Naive thymus-derived CD4-positive, alpha-beta T cell (primary cell): ENCODE data around the gene PARP15. TPM values are rescaled to one million over a fixed set of nuclear protein-coding genes. Genes with fewer than 3 reads are reported as not detected.

Experiments used
- ATAC-seq: fragments of 150-1000 bp; cut with Tn5 transposase; 2 replicates; pipeline ENCODE4 v1.10.0; 2021; ENCODE audit warnings: mild to moderate bottlenecking, moderate library complexity
- CTCF ChIA-PET: fragments of 350-600 bp; sonication (Branson Sonifier 250); formaldehyde crosslinking; loops from one replicate; lab custom pipeline; 2021; ENCODE audit warnings: antibody characterized with exemption; lab: Charles Lee
- POLR2A ChIA-PET: fragments of 350-600 bp; sonication (Branson Sonifier 250); formaldehyde crosslinking; loops from one replicate; lab custom pipeline; 2021; ENCODE audit warnings: antibody characterized with exemption, inconsistent platforms; lab: Charles Lee
- DNase-seq, 9 donors: peaks; one replicate each; pipeline versions ENCODE4 v3.0.0 to v3.0.0-alpha.2; 2020 to 2022; ENCODE audit warnings: mixed read lengths in 1 of 9
- H3K27ac ChIP-seq: one replicate; pipeline ENCODE4 v1.7.0; 2013; ENCODE audit warnings: mild to moderate bottlenecking, low read depth, low read length, moderate library complexity
- H3K27me3 ChIP-seq, 2 donors: one replicate each; pipeline ENCODE4 v1.7.0; 2013; ENCODE audit warnings: low read length in 2 of 2, mild to moderate bottlenecking in 2 of 2, moderate library complexity in 2 of 2; ENCODE audit not compliant: control insufficient read depth in 2 of 2, insufficient read depth in 2 of 2
- H3K36me3 ChIP-seq, 3 experiments: 1 replicate in 2 of 3; 2 replicates in 1 of 3; pipeline ENCODE4 v1.7.0; 2013; ENCODE audit warnings: low read length in 3 of 3, mild to moderate bottlenecking in 3 of 3, moderate library complexity in 1 of 3; ENCODE audit not compliant: insufficient read depth in 3 of 3, control insufficient read depth in 2 of 3
- H3K4me1 ChIP-seq, 2 donors: one replicate each; pipeline ENCODE4 v1.7.0; 2013; ENCODE audit warnings: low read length in 2 of 2, mild to moderate bottlenecking in 2 of 2, moderate library complexity in 1 of 2; ENCODE audit not compliant: control insufficient read depth in 2 of 2, insufficient read depth in 2 of 2
- H3K4me3 ChIP-seq: 2 replicates; pipeline ENCODE4 v1.7.0; 2013; ENCODE audit warnings: mild to moderate bottlenecking, low read length
- H3K9me3 ChIP-seq, 3 experiments: 1 replicate in 2 of 3; 2 replicates in 1 of 3; pipeline ENCODE4 v1.7.0; 2013; ENCODE audit warnings: low read length in 3 of 3; ENCODE audit not compliant: control insufficient read depth in 2 of 3
- H3K27ac Mint-ChIP-seq, 9 donors: one replicate each; pipeline ENCODE4 v1.8.0; 2020 to 2022; ENCODE audit warnings: mixed read lengths in 9 of 9, mild to moderate bottlenecking in 8 of 9, moderate library complexity in 5 of 9, inconsistent platforms in 2 of 9
- H3K27me3 Mint-ChIP-seq, 5 donors: one replicate each; pipeline ENCODE4 v1.8.0; 2021 to 2022; ENCODE audit warnings: mixed read lengths in 5 of 5, mild to moderate bottlenecking in 1 of 5
- H3K36me3 Mint-ChIP-seq, 5 donors: one replicate each; pipeline ENCODE4 v1.8.0; 2020 to 2022; ENCODE audit warnings: mixed read lengths in 5 of 5, mild to moderate bottlenecking in 3 of 5, inconsistent platforms in 1 of 5
- H3K4me1 Mint-ChIP-seq, 7 donors: one replicate each; pipeline ENCODE4 v1.8.0; 2020 to 2022; ENCODE audit warnings: mixed read lengths in 7 of 7, mild to moderate bottlenecking in 3 of 7, inconsistent platforms in 1 of 7
- H3K4me3 Mint-ChIP-seq, 10 donors: one replicate each; pipeline ENCODE4 v1.8.0; 2020 to 2022; ENCODE audit warnings: mild to moderate bottlenecking in 10 of 10, mixed read lengths in 10 of 10, moderate library complexity in 6 of 10, inconsistent platforms in 2 of 10
- H3K9me3 Mint-ChIP-seq, 11 donors: one replicate each; pipeline ENCODE4 v1.8.0; 2020 to 2022; ENCODE audit warnings: mixed read lengths in 11 of 11, mild to moderate bottlenecking in 4 of 11, inconsistent platforms in 1 of 11, moderate library complexity in 1 of 11
- intact Hi-C, 2 donors: fragments of 100-400 bp; cut with micrococcal nuclease; formaldehyde crosslinking; loops; one replicate each; pipeline ENCODE4 v1.15.1; 2023
- polyA plus RNA-seq, 2 donors: library from polyadenylated mRNA; unstranded; fragments of 300-500 nt; fragmentation: Illumina TruSeq; gene quantifications; one replicate each; pipeline ENCODE4 v1.2.3, GENCODE V29; 2021
- total RNA-seq, 6 experiments: library from RNA in 5 of 6; stranded (reverse) in 5 of 6; gene quantifications; 1 replicate in 5 of 6; 2 replicates in 1 of 6; pipeline ENCODE4 v1.2.3 and lab custom pipeline; 2021 to 2026

PARP15 gene
- total and polyA plus RNA-seq, 7 experiments from 2014 or later: 3.2 to 71.0 (median 46.7) TPM

DNA sequence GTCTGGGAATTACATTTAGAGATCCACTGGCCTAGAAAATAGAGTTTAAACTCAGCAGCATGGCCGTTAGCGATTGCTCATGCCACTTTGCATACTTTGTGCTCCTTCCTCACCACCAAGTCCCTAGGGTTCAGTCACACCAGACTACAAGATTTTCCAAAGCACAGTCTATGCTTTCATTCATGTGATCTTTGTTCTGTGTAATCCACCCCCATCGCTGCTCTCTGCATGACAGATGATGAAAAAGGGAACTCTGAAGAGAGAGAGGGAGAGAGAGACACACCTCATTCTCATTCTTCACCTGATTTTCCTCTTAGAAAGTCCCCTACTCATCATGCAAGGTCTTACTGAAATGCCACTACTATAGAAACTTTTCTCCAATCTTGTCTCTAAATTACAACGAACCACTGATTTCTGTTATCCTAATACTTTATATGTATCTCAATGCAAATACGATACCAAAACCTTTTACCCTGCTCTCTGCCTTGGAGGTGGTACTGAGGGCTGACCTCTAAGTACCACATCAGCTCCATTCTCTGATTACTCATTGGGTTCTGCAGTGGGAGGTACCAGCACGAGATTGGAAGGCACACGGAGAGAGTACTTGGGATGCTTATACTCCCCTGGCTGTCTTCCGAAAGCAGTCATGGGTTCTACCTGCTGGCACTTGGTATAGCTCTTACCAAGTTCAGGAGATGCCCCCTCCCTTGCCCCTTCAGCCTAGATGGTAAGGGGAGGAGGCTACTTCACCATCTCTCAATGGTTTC lies 1.1 kb upstream of the PARP15 start:
- peaks cover 3 to 40% (median 16%) of the 10 kb centered on the region in 5 donors for H3K36me3 Mint-ChIP-seq
- peaks cover 30 to 76% (median 63%) of the 10 kb centered on the region in 7 donors for H3K4me1 Mint-ChIP-seq
- H3K36me3 ChIP-seq: peaks cover 0 to 12% (median 0%) of the 10 kb centered on the region in 3 experiments
- peak overlapping the region; percentile 20 to 99 (median 90) for H3K27ac Mint-ChIP-seq
- H3K4me1 ChIP-seq: peaks cover 8 to 23% of the 10 kb centered on the region in 2 donors
- H3K27ac ChIP-seq: no peak overlapping the region
- ChIA-PET CTCF (interaction anchor here (0.6 to 0.7 kb wide), 2 partner anchors 12 to 62 kb away, joined by 3 read pairs; partner anchors contain the start of genes DTX3L, KPNA1 and PARP9), POLR2A (interaction anchor here (1.3 to 4.5 kb wide), 3 partner anchors 11 to 103 kb away, joined by 3 to 57 read pairs (median 29); partner anchors contain the start of genes DTX3L, PARP14 and PARP9)
- no peak overlapping the region for H3K4me3 ChIP-seq
- H3K4me3 Mint-ChIP-seq: peak overlapping the region; percentile 4 to 98 (median 24)
- H3K9me3 Mint-ChIP-seq: peaks cover 1 to 6% (median 3%) of the 10 kb centered on the region in 11 donors
- intact Hi-C loops: loop anchor here in 1 of 2 donors (1.0 to 2.0 kb wide), 2 partner anchors 12 to 18 kb away; partner anchors contain the start of genes DTX3L and PARP9
- no peaks in the 10 kb centered on the region for H3K27me3 ChIP-seq
- no peaks in the 10 kb centered on the region for H3K9me3 ChIP-seq
- H3K27me3 Mint-ChIP-seq: no peaks in the 10 kb centered on the region
- ATAC-seq: peak; percentile 62
- peak in 1 of 9 donors; percentile 37 for DNase-seq

DNA sequence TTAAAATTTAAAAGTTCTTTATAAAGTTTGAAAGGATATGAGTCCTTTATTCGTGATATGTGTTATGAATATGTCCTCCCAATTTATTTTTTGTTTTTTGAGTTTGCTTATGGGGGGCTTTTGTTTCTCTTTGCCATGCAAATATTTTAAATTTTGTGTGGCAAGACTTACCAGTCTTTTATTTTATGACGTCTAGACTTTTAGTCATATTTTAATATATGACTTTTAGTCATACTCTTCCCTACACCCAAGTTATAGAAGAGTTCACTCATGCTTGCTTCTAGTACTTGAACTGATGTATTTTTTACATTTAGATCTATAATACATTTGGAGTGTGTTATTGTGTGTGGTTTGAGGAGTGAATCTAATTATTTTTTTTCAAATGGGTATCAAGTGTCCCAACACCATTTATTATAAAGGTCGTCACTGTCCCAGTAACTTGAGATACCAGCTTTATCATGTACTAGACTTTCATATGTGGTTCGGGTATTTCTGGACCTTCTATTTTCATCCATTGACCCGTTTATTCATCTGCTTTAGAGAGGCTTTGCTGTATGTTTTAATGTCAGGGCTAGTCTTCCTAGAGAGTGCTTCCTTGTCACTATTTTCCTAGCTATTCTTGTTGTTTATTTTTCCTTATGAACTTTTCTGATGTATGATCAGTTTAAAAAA lies 755 bp downstream of the PARP15 start:
- H3K27ac Mint-ChIP-seq: peak overlapping the region; percentile 89 to 99 (median 98)
- DNase-seq (no peak), ATAC-seq (no peak)
- H3K4me1 Mint-ChIP-seq: peaks cover 27 to 71% (median 53%) of the 10 kb centered on the region in 7 donors
- intact Hi-C loops: loop anchor here in 1 of 2 donors (2.0 kb wide), 1 partner anchor 17 kb away; no protein-coding TSS in a partner anchor
- ChIA-PET POLR2A (interaction anchor here (0.5 to 4.5 kb wide), 11 partner anchors 9 to 218 kb away, joined by 3 to 57 read pairs (median 6); partner anchors contain the start of genes DTX3L, PARP14 and PARP9), CTCF (interaction anchor here (0.9 to 2.0 kb wide), 4 partner anchors 12 to 101 kb away, joined by 3 to 7 read pairs (median 4); no protein-coding TSS in a partner anchor)
- peaks cover 16 to 46% (median 25%) of the 10 kb centered on the region in 5 donors for H3K36me3 Mint-ChIP-seq
- peak overlapping the region; percentile 74 for H3K4me3 ChIP-seq
- H3K36me3 ChIP-seq: peaks cover 0 to 4% (median 0%) of the 10 kb centered on the region in 3 experiments
- peak overlapping the region; percentile 69 for H3K27ac ChIP-seq
- peak overlapping the region; percentile 83 to 100 (median 99) for H3K4me3 Mint-ChIP-seq
- H3K9me3 Mint-ChIP-seq: peaks cover 6 to 23% (median 17%) of the 10 kb centered on the region in 11 donors
- H3K4me1 ChIP-seq: peaks cover 8 to 18% of the 10 kb centered on the region in 2 donors
- no peaks in the 10 kb centered on the region for H3K27me3 Mint-ChIP-seq
- peaks cover 0 to 12% (median 11%) of the 10 kb centered on the region in 3 experiments for H3K9me3 ChIP-seq
- no peaks in the 10 kb centered on the region for H3K27me3 ChIP-seq

GRCh38 chr3:122580470-122580869 lies 3.0 kb downstream of the PARP15 start:
- CTCF ChIA-PET: interaction anchor here (1.0 kb wide), 1 partner anchor 99 kb away, joined by 3 read pairs; no protein-coding TSS in a partner anchor
- H3K4me1 Mint-ChIP-seq: peaks cover 28 to 58% (median 45%) of the 10 kb centered on the region in 7 donors

GRCh38 chr3:122581622-122582021 lies 4.2 kb downstream of the PARP15 start:
- peaks cover 0 to 4% (median 0%) of the 10 kb centered on the region in 3 experiments for H3K36me3 ChIP-seq
- H3K9me3 ChIP-seq: peaks cover 0 to 16% (median 11%) of the 10 kb centered on the region in 3 experiments
- no peak for DNase-seq
- Mint-ChIP-seq H3K9me3 (peaks cover 6 to 40% (median 25%) of the 10 kb centered on the region in 11 donors), H3K36me3 (peaks cover 16 to 64% (median 43%) of the 10 kb centered on the region in 5 donors), H3K27ac (peak overlapping the region in 3 of 9 donors; percentile 1 to 53 (median 14)), H3K4me1 (peaks cover 22 to 58% (median 39%) of the 10 kb centered on the region in 7 donors), H3K4me3 (no peak overlapping the region), H3K27me3 (no peaks in the 10 kb centered on the region)
- intact Hi-C loops: no loop called here
- H3K4me1 ChIP-seq: peaks cover 5 to 10% of the 10 kb centered on the region in 2 donors
- ChIA-PET POLR2A (interaction anchor here (0.8 kb wide), 1 partner anchor 55 kb away, joined by 3 read pairs; no protein-coding TSS in a partner anchor), CTCF (interaction anchor here (0.6 to 0.8 kb wide), 2 partner anchors 32 to 99 kb away, joined by 3 to 6 read pairs; no protein-coding TSS in a partner anchor)
- no peak overlapping the region for H3K27ac ChIP-seq
- H3K4me3 ChIP-seq: no peak overlapping the region
- no peaks in the 10 kb centered on the region for H3K27me3 ChIP-seq
- no peak for ATAC-seq

More at GRCh38 chr3:122580470-122580869, 3.0 kb downstream of the PARP15 start:
- POLR2A ChIA-PET: no interaction called here
- Histone ChIP-seq H3K27me3 (no peaks in the 10 kb centered on the region), H3K27ac (no peak overlapping the region), H3K4me3 (no peak overlapping the region), H3K4me1 (peaks cover 8 to 15% of the 10 kb centered on the region in 2 donors), H3K9me3 (peaks cover 0 to 16% (median 11%) of the 10 kb centered on the region in 3 experiments), H3K36me3 (peaks cover 0 to 4% (median 0%) of the 10 kb centered on the region in 3 experiments)
- ATAC-seq: no peak
- intact Hi-C loops: no loop called here
- H3K27ac Mint-ChIP-seq: no peak overlapping the region
- H3K27me3 Mint-ChIP-seq: no peaks in the 10 kb centered on the region
- peak overlapping the region in 1 of 10 donors; percentile 29 for H3K4me3 Mint-ChIP-seq
- H3K9me3 Mint-ChIP-seq: peaks cover 6 to 40% (median 25%) of the 10 kb centered on the region in 11 donors
- DNase-seq: no peak
- peaks cover 16 to 58% (median 40%) of the 10 kb centered on the region in 5 donors for H3K36me3 Mint-ChIP-seq

GRCh38 chr3:122582390-122582789 lies 4.9 kb downstream of the PARP15 start:
- Histone ChIP-seq H3K36me3 (peaks cover 0 to 4% (median 0%) of the 10 kb centered on the region in 3 experiments), H3K4me1 (peaks cover 0 to 3% of the 10 kb centered on the region in 2 donors), H3K27me3 (no peaks in the 10 kb centered on the region), H3K27ac (no peak overlapping the region), H3K4me3 (no peak overlapping the region), H3K9me3 (peaks cover 0 to 16% (median 11%) of the 10 kb centered on the region in 3 experiments)
- intact Hi-C loops: no loop called here
- ChIA-PET CTCF (interaction anchor here (0.6 to 0.8 kb wide), 2 partner anchors 99 to 175 kb away, joined by 3 read pairs; no protein-coding TSS in a partner anchor), POLR2A (interaction anchor here (0.8 to 1.0 kb wide), 3 partner anchors 8 to 55 kb away, joined by 3 to 8 read pairs (median 5); no protein-coding TSS in a partner anchor)
- ATAC-seq (no peak), DNase-seq (no peak)
- peak overlapping the region in 1 of 9 donors; percentile 53 for H3K27ac Mint-ChIP-seq
- peaks cover 6 to 40% (median 25%) of the 10 kb centered on the region in 11 donors for H3K9me3 Mint-ChIP-seq
- H3K4me3 Mint-ChIP-seq: peak overlapping the region in 1 of 10 donors; percentile 18
- peaks cover 22 to 56% (median 37%) of the 10 kb centered on the region in 7 donors for H3K4me1 Mint-ChIP-seq
- no peaks in the 10 kb centered on the region for H3K27me3 Mint-ChIP-seq
- peaks cover 16 to 68% (median 47%) of the 10 kb centered on the region in 5 donors for H3K36me3 Mint-ChIP-seq
